OCI-LY1 (cell line): Measurements from ENCODE around the gene MAP3K4.

Source experiments
- H2AFZ ChIP-seq: fragments of 200-600 bp; sonication (generic), shearing (Covaris generic); 2 replicates; pipeline ENCODE4 v1.6.0; 2014; ENCODE audit warnings: antibody characterized with exemption, mild to moderate bottlenecking, low read length
- H3F3A ChIP-seq: fragments of 200-600 bp; sonication (generic), shearing (Covaris generic); 2 replicates; pipeline ENCODE4 v1.6.0; 2014; ENCODE audit warnings: mild to moderate bottlenecking, antibody characterized with exemption, low read length, moderate library complexity; ENCODE audit not compliant: insufficient read depth
- H3K27ac ChIP-seq: fragments of 200-600 bp; sonication (generic); 2 replicates; pipeline ENCODE4 v1.5.1; 2014; ENCODE audit warnings: low read length, mixed run types, mild to moderate bottlenecking, low read depth; ENCODE audit not compliant: poor library complexity, severe bottlenecking
- H3K27me3 ChIP-seq: fragments of 200-600 bp; sonication (generic); 2 replicates; pipeline ENCODE4 v1.6.0; 2014; ENCODE audit warnings: antibody characterized with exemption, mild to moderate bottlenecking, low read length, moderate library complexity; ENCODE audit not compliant: insufficient read depth
- H3K36me3 ChIP-seq: fragments of 200-600 bp; sonication (generic); 2 replicates; pipeline ENCODE4 v1.6.1; 2014; ENCODE audit warnings: mild to moderate bottlenecking, antibody characterized with exemption, low read length, moderate library complexity, mixed read lengths; ENCODE audit not compliant: insufficient read depth
- H3K4me1 ChIP-seq: fragments of 200-600 bp; sonication (generic); 2 replicates; pipeline ENCODE4 v1.5.1; 2014; ENCODE audit warnings: mild to moderate bottlenecking, low read length, moderate library complexity; ENCODE audit not compliant: insufficient read depth, severe bottlenecking
- H3K4me2 ChIP-seq: fragments of 200-600 bp; sonication (generic), shearing (Covaris generic); 2 replicates; pipeline ENCODE4 v1.6.1; 2014; ENCODE audit warnings: low read length
- H3K4me3 ChIP-seq: fragments of 200-600 bp; sonication (generic); 2 replicates; pipeline ENCODE4 v1.5.1; 2014; ENCODE audit warnings: low read length, low read depth, mild to moderate bottlenecking, mixed read lengths; ENCODE audit not compliant: poor library complexity, severe bottlenecking
- H3K79me2 ChIP-seq: fragments of 200-600 bp; shearing (Covaris generic); 2 replicates; pipeline ENCODE4 v1.6.1; 2016; ENCODE audit warnings: mixed run types, low read length, mixed read lengths; ENCODE audit not compliant: insufficient read depth
- H3K9ac ChIP-seq: fragments of 200-600 bp; sonication (generic), shearing (Covaris generic); 2 replicates; pipeline ENCODE4 v1.6.1; 2014; ENCODE audit warnings: mild to moderate bottlenecking, low read length, mixed read lengths
- H3K9me2 ChIP-seq: fragments of 200-600 bp; sonication (generic), shearing (Covaris generic); 2 replicates; pipeline ENCODE4 v1.6.1; 2014; ENCODE audit warnings: low read depth, mild to moderate bottlenecking, low read length, mixed read lengths
- H3K9me3 ChIP-seq: fragments of 200-600 bp; shearing (Covaris generic); 2 replicates; pipeline ENCODE4 v1.6.1; 2014; ENCODE audit warnings: low read length, mixed read lengths
- H4K20me1 ChIP-seq: fragments of 200-600 bp; sonication (generic), shearing (Covaris generic); 2 replicates; pipeline ENCODE4 v1.6.0; 2016; ENCODE audit warnings: mild to moderate bottlenecking, low read length; ENCODE audit not compliant: insufficient read depth
- CTCF ChIP-seq: fragments of 200-600 bp; sonication (generic), shearing (Covaris generic); IDR thresholded peaks from 2 replicates; pipeline ENCODE4 v1.5.1; 2017; ENCODE audit warnings: mild to moderate bottlenecking, antibody characterized with exemption, low read length, moderate library complexity, mixed read lengths
- EZH2 ChIP-seq: fragments of 200-600 bp; sonication (generic), shearing (Covaris generic); IDR thresholded peaks from 2 replicates; pipeline ENCODE4 v1.8.0; 2017; ENCODE audit warnings: borderline replicate concordance, mixed run types, mild to moderate bottlenecking, antibody characterized with exemption, low read length, moderate library complexity, mixed read lengths

Gene MAP3K4

GRCh38 chr6:160995271-160995670 lies 3.7 kb downstream of the MAP3K4 start:
- H3K9me2 ChIP-seq: no peaks in the 10 kb centered on the region
- no peak overlapping the region for H3K4me3 ChIP-seq
- no peaks in the 10 kb centered on the region for H3K27me3 ChIP-seq
- peaks cover 18% of the 10 kb centered on the region for H3K4me1 ChIP-seq
- H3K27ac ChIP-seq: no peak overlapping the region
- no peaks in the 10 kb centered on the region; the same call in 1 of the 2 replicates for H3F3A ChIP-seq
- no peaks in the 10 kb centered on the region for H3K9me3 ChIP-seq
- no peak for TF ChIP-seq CTCF
- TF ChIP-seq EZH2: no peak
- no peak overlapping the region for H2AFZ ChIP-seq
- no peak overlapping the region for H3K4me2 ChIP-seq
- H3K36me3 ChIP-seq: no peaks in the 10 kb centered on the region
- H4K20me1 ChIP-seq: no peaks in the 10 kb centered on the region
- peaks cover 7% of the 10 kb centered on the region; the same call in 1 of the 2 replicates for H3K79me2 ChIP-seq
- no peak overlapping the region for H3K9ac ChIP-seq

GRCh38 chr6:160996131-160996601 lies 4.6 kb downstream of the MAP3K4 start:
- H3K9me3 ChIP-seq: no peaks in the 10 kb centered on the region
- no peaks in the 10 kb centered on the region for H3K9me2 ChIP-seq
- no peaks in the 10 kb centered on the region for H4K20me1 ChIP-seq
- no peak overlapping the region for H3K4me2 ChIP-seq
- no peaks in the 10 kb centered on the region for H3K27me3 ChIP-seq
- H3K79me2 ChIP-seq: peaks cover 7% of the 10 kb centered on the region; the same call in 1 of the 2 replicates
- no peaks in the 10 kb centered on the region; the same call in 1 of the 2 replicates for H3F3A ChIP-seq
- no peak overlapping the region for H3K27ac ChIP-seq
- no peak for TF ChIP-seq CTCF
- no peak for TF ChIP-seq EZH2
- H3K9ac ChIP-seq: no peak overlapping the region
- no peaks in the 10 kb centered on the region for H3K36me3 ChIP-seq
- no peak overlapping the region for H2AFZ ChIP-seq
- peaks cover 11% of the 10 kb centered on the region for H3K4me1 ChIP-seq
- H3K4me3 ChIP-seq: no peak overlapping the region

GRCh38 chr6:160998217-160998616 lies 6.6 kb downstream of the MAP3K4 start:
- Histone ChIP-seq H3K4me2 (no peak overlapping the region), H3K4me1 (peaks cover 12% of the 10 kb centered on the region), H2AFZ (no peak overlapping the region), H3K79me2 (peaks cover 7% of the 10 kb centered on the region; the same call in 1 of the 2 replicates), H3K9me3 (no peaks in the 10 kb centered on the region), H3K9me2 (no peaks in the 10 kb centered on the region), H3K27ac (no peak overlapping the region), H3F3A (no peaks in the 10 kb centered on the region; the same call in 1 of the 2 replicates), H3K27me3 (no peaks in the 10 kb centered on the region), H4K20me1 (no peaks in the 10 kb centered on the region), H3K4me3 (no peak overlapping the region), H3K36me3 (no peaks in the 10 kb centered on the region), H3K9ac (no peak overlapping the region)
- no peak for TF ChIP-seq CTCF
- no peak for TF ChIP-seq EZH2
